PFSK-1 (cell line): ENCODE results near the gene LAMA3.

Experiments used
- FOXP2 ChIP-seq: optimal IDR thresholded peaks from 2 replicates; pipeline ENCODE3; 2011; ENCODE audit warnings: borderline replicate concordance, control low read depth, inconsistent platforms; ENCODE audit not compliant: insufficient read depth; ENCODE audit errors: extremely low read length, extremely low read depth
- POLR2AphosphoS5 ChIP-seq: IDR thresholded peaks from 2 replicates; pipeline ENCODE4 v1.6.1; 2012; ENCODE audit warnings: low read depth, mild to moderate bottlenecking, control low read depth, low read length, moderate library complexity
- REST ChIP-seq, 2 experiments: IDR thresholded peaks; 2 replicates each; pipeline versions ENCODE4 v1.6.1 to v1.8.0; 2011 to 2012; ENCODE audit warnings: low read depth in 2 of 2, low read length in 2 of 2, control low read depth in 1 of 2, inconsistent platforms in 1 of 2, mild to moderate bottlenecking in 1 of 2, moderate library complexity in 1 of 2; ENCODE audit not compliant: insufficient read depth in 1 of 2
- SIN3A ChIP-seq: IDR thresholded peaks from 2 replicates; pipeline ENCODE4 v1.6.1; 2012; ENCODE audit warnings: mild to moderate bottlenecking, low read length, moderate library complexity, borderline replicate concordance; ENCODE audit not compliant: insufficient read depth
- TAF1 ChIP-seq: IDR thresholded peaks from 2 replicates; pipeline ENCODE4 v1.6.1; 2012; ENCODE audit warnings: low read length, control low read depth, borderline replicate concordance; ENCODE audit not compliant: insufficient read depth

The LAMA3 gene

GRCh38 chr18:23752363-23752762 is 63.1 kb downstream of the LAMA3 start:
- TF ChIP-seq POLR2AphosphoS5 (no peak), TAF1 (no peak), SIN3A (no peak), REST (IDR thresholded peaks at IDR 0.05; ENCODE audit: insufficient read depth in 1 of 2, low read depth in 2 of 2, low read length in 2 of 2) (no peak), FOXP2 (no peak)

DNA sequence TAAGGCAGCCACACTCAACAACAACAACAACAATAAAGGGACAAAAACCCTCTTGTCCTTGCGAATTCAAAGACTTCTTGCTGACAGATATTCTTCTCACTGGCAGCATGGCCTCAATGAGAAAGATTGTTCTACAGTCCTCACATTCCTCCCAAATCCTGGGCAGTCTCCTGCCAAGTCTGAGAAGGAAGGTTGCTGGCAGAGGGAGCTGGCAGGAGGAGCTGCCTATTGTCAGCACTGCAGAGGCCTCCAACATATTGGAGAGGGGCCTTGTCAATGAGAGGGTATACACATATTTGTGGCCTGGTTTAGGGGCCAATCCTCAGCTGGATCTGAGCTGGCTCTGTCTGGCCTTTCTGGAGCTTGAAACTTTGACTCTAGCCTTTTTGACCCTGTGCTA is 63.5 kb downstream of the LAMA3 start:
- TF ChIP-seq SIN3A: no peak
- no peak for TF ChIP-seq FOXP2
- no peak for TF ChIP-seq POLR2AphosphoS5
- no peak for TF ChIP-seq REST (IDR thresholded peaks at IDR 0.05; ENCODE audit: insufficient read depth in 1 of 2, low read depth in 2 of 2, low read length in 2 of 2)
- TF ChIP-seq TAF1: no peak

DNA sequence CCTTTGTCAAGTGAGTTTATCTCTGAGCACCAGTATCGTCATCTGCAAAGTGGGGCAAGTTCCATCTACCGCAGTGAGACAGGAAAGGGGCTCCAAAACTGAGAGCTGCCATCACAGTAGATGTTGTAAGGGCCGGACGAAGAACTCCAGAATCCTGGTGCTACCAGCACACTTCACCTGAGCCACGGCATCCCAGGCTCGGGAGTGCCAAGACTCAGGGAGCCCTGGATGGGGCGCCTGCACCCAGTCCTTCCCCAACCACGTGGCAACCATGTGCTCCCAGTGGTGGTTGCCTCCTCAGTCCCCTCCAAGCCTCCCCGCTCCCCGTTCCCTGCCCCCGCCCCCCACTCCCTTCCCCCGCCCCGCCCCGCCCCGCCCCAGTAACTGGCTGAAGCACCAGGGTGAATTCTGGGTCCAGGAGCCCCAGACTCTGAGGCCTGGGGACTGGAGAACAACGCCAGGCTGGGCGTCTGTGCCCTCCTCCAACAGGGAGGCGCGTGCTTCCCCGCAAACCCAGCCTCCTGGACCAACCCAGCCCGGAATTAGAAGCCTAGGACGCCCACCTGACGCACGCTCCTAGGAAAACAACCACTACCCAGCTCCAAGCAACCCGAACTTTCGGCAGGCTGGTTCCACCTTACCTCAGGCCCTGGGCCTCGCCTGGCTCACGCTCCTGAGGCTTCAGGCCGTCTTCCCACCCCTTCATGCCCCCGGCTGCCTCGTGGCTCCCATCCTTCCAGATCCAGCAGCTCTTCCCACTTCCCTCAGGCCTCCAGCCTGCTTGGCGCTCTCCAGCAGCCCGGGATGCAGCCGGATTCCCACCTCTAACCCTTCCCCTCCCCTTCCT is 67.6 kb downstream of the LAMA3 start:
- TF ChIP-seq FOXP2 (no peak), POLR2AphosphoS5 (no peak), REST (IDR thresholded peaks at IDR 0.05; ENCODE audit: insufficient read depth in 1 of 2, low read depth in 2 of 2, low read length in 2 of 2) (no peak), SIN3A (no peak), TAF1 (no peak)

DNA sequence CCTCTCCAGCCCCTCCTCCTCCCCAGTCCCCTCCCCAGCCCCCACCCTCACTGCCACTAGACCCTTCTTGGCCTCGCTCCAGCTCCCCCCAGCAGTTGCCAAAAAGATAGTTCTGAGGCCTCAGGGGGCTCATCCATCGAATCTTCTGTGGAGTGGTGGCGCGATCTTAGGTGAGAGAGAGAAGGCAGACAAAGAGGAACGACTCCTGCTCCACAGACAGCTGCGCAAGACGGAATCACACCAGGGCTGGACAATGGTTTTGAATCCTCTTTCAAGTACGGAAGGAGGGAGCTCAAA is 68.1 kb downstream of the LAMA3 start:
- no peak for TF ChIP-seq FOXP2
- no peak for TF ChIP-seq REST (IDR thresholded peaks at IDR 0.05; ENCODE audit: insufficient read depth in 1 of 2, low read depth in 2 of 2, low read length in 2 of 2)
- no peak for TF ChIP-seq POLR2AphosphoS5
- TF ChIP-seq SIN3A: no peak
- no peak for TF ChIP-seq TAF1

- TF ChIP-seq POLR2AphosphoS5 (no peak), SIN3A (no peak), REST (IDR thresholded peaks at IDR 0.05; ENCODE audit: insufficient read depth in 1 of 2, low read depth in 2 of 2, low read length in 2 of 2) (no peak), FOXP2 (no peak), TAF1 (no peak)
Measured at GRCh38 chr18:23758281-23758680, 69.0 kb downstream of the LAMA3 start.
